T-helper 1 cell treated with Interleukin-12 subunit alpha and Interleukin-12 subunit beta and Interleukin-4 antibody, amounts not matched to agents 30 μg/mL and 1 μg/mL, for 36 hours (primary cell): ENCODE data around the gene PHF21B.
"Not testable (repeated sequence)": the region's sequence is repeated elsewhere in the genome, so short reads cannot be mapped to it uniquely, and the experiment has no call there.

Experiments used
- H3K27ac Mint-ChIP-seq: one replicate; pipeline ENCODE4 v1.8.0; 2021; ENCODE audit warnings: mild to moderate bottlenecking, mixed read lengths
- H3K27me3 Mint-ChIP-seq: one replicate; pipeline ENCODE4 v1.8.0; 2021; ENCODE audit warnings: low read depth, mixed read lengths
- H3K36me3 Mint-ChIP-seq: one replicate; pipeline ENCODE4 v1.8.0; 2021; ENCODE audit warnings: low read depth, mixed read lengths
- H3K4me1 Mint-ChIP-seq: one replicate; pipeline ENCODE4 v1.8.0; 2021; ENCODE audit warnings: low read depth, mixed read lengths
- H3K4me3 Mint-ChIP-seq: one replicate; pipeline ENCODE4 v1.8.0; 2021; ENCODE audit warnings: mild to moderate bottlenecking, moderate library complexity, mixed read lengths
- H3K9me3 Mint-ChIP-seq: one replicate; pipeline ENCODE4 v1.8.0; 2021; ENCODE audit warnings: mixed read lengths

PHF21B gene

GRCh38 chr22:45009606-45010531, at the start of gene PHF21B:
TSS of gene PHF21B (minus strand) at chr22:45010005. CDS start at chr22:45009549, 456 bp downstream.
- H3K27me3 Mint-ChIP-seq = peaks cover 50% of the 10 kb centered on the region
- peak within 1 kb of the TSS; percentile 89 for H3K4me3 Mint-ChIP-seq
- peaks cover 2% of the 10 kb centered on the region for H3K36me3 Mint-ChIP-seq
- H3K9me3 Mint-ChIP-seq = no peaks in the 10 kb centered on the region
- H3K4me1 Mint-ChIP-seq = peaks cover 11% of the 10 kb centered on the region
- H3K27ac Mint-ChIP-seq = peak within 1 kb of the TSS; percentile 76

- Mint-ChIP-seq H3K27ac (no peak overlapping the region), H3K36me3 (no peaks in the 10 kb centered on the region), H3K4me1 (peaks cover 4% of the 10 kb centered on the region), H3K4me3 (no peak overlapping the region), H3K27me3 (no peaks in the 10 kb centered on the region), H3K9me3 (no peaks in the 10 kb centered on the region)
These were observed 49.5 kb upstream of the PHF21B start for GRCh38 chr22:45059296-45059695.

GRCh38 chr22:45058622-45058912, 48.8 kb upstream of the PHF21B start:
- Mint-ChIP-seq H3K9me3 (no peaks in the 10 kb centered on the region), H3K4me3 (no peak overlapping the region), H3K36me3 (no peaks in the 10 kb centered on the region), H3K27me3 (no peaks in the 10 kb centered on the region), H3K4me1 (no peaks in the 10 kb centered on the region), H3K27ac (no peak overlapping the region)

- peaks cover 9% of the 10 kb centered on the region for H3K27me3 Mint-ChIP-seq
- no peaks in the 10 kb centered on the region for H3K36me3 Mint-ChIP-seq
These were observed 46.1 kb upstream of the PHF21B start for GRCh38 chr22:45055936-45056335.

GRCh38 chr22:45053571-45053970, 43.8 kb upstream of the PHF21B start:
- Mint-ChIP-seq H3K27me3 (peaks cover 9% of the 10 kb centered on the region), H3K36me3 (no peaks in the 10 kb centered on the region)

More at GRCh38 chr22:45055936-45056335, 46.1 kb upstream of the PHF21B start:
- no peak overlapping the region for H3K4me3 Mint-ChIP-seq
- H3K27ac Mint-ChIP-seq = no peak overlapping the region
- H3K4me1 Mint-ChIP-seq = no peaks in the 10 kb centered on the region
- H3K9me3 Mint-ChIP-seq = no peaks in the 10 kb centered on the region

GRCh38 chr22:45053094-45053493, 43.3 kb upstream of the PHF21B start:
- Mint-ChIP-seq H3K27me3 (peaks cover 9% of the 10 kb centered on the region), H3K27ac (no peak overlapping the region), H3K9me3 (no peaks in the 10 kb centered on the region), H3K36me3 (no peaks in the 10 kb centered on the region), H3K4me1 (no peaks in the 10 kb centered on the region), H3K4me3 (no peak overlapping the region)

More at GRCh38 chr22:45053571-45053970, 43.8 kb upstream of the PHF21B start:
- H3K9me3 Mint-ChIP-seq = no peaks in the 10 kb centered on the region
- no peak overlapping the region for H3K27ac Mint-ChIP-seq
- no peak overlapping the region for H3K4me3 Mint-ChIP-seq
- H3K4me1 Mint-ChIP-seq = no peaks in the 10 kb centered on the region

- H3K27ac Mint-ChIP-seq, H3K9me3 Mint-ChIP-seq, H3K36me3 Mint-ChIP-seq, H3K4me3 Mint-ChIP-seq, H3K4me1 Mint-ChIP-seq, H3K27me3 Mint-ChIP-seq: not testable (repeated sequence)
These were observed 42.9 kb upstream of the PHF21B start for GRCh38 chr22:45052665-45053064.

- H3K27ac Mint-ChIP-seq = no peak overlapping the region
- H3K27me3 Mint-ChIP-seq = peaks cover 9% of the 10 kb centered on the region
- H3K4me3 Mint-ChIP-seq = no peak overlapping the region
- no peaks in the 10 kb centered on the region for H3K36me3 Mint-ChIP-seq
- H3K9me3 Mint-ChIP-seq = peaks cover 5% of the 10 kb centered on the region
- no peaks in the 10 kb centered on the region for H3K4me1 Mint-ChIP-seq
These were observed 42.1 kb upstream of the PHF21B start for GRCh38 chr22:45051946-45052345.

GRCh38 chr22:45051419-45051818, 41.6 kb upstream of the PHF21B start:
- H3K27ac Mint-ChIP-seq = no peak overlapping the region
- no peaks in the 10 kb centered on the region for H3K36me3 Mint-ChIP-seq
- peaks cover 9% of the 10 kb centered on the region for H3K27me3 Mint-ChIP-seq

GRCh38 chr22:45047260-45047659, 37.5 kb upstream of the PHF21B start:
- H3K4me3 Mint-ChIP-seq = no peak overlapping the region
- peaks cover 9% of the 10 kb centered on the region for H3K9me3 Mint-ChIP-seq
- no peak overlapping the region for H3K27ac Mint-ChIP-seq
- peaks cover under 1% of the 10 kb centered on the region for H3K27me3 Mint-ChIP-seq
- no peaks in the 10 kb centered on the region for H3K4me1 Mint-ChIP-seq
- H3K36me3 Mint-ChIP-seq = no peaks in the 10 kb centered on the region

More at GRCh38 chr22:45051419-45051818, 41.6 kb upstream of the PHF21B start:
- Mint-ChIP-seq H3K9me3 (peaks cover 9% of the 10 kb centered on the region), H3K4me3 (no peak overlapping the region), H3K4me1 (no peaks in the 10 kb centered on the region)

GRCh38 chr22:45045208-45045607, 35.4 kb upstream of the PHF21B start:
- Mint-ChIP-seq H3K36me3 (no peaks in the 10 kb centered on the region), H3K4me3 (no peak overlapping the region), H3K27me3 (no peaks in the 10 kb centered on the region), H3K4me1 (no peaks in the 10 kb centered on the region), H3K27ac (no peak overlapping the region), H3K9me3 (peaks cover 9% of the 10 kb centered on the region)

- H3K4me3 Mint-ChIP-seq = no peak overlapping the region
- H3K27ac Mint-ChIP-seq = no peak overlapping the region
- H3K27me3 Mint-ChIP-seq = no peaks in the 10 kb centered on the region
- H3K36me3 Mint-ChIP-seq = no peaks in the 10 kb centered on the region
- no peaks in the 10 kb centered on the region for H3K4me1 Mint-ChIP-seq
- H3K9me3 Mint-ChIP-seq = peaks cover 18% of the 10 kb centered on the region
These were observed 32.5 kb upstream of the PHF21B start for GRCh38 chr22:45042263-45042662.

GRCh38 chr22:45039133-45039532, 29.3 kb upstream of the PHF21B start:
- no peaks in the 10 kb centered on the region for H3K4me1 Mint-ChIP-seq
- no peaks in the 10 kb centered on the region for H3K27me3 Mint-ChIP-seq
- peaks cover 14% of the 10 kb centered on the region for H3K9me3 Mint-ChIP-seq
- no peaks in the 10 kb centered on the region for H3K36me3 Mint-ChIP-seq
- no peak overlapping the region for H3K4me3 Mint-ChIP-seq
- no peak overlapping the region for H3K27ac Mint-ChIP-seq

- Mint-ChIP-seq H3K4me3 (no peak overlapping the region), H3K27me3 (peaks cover 4% of the 10 kb centered on the region), H3K9me3 (peaks cover 14% of the 10 kb centered on the region), H3K36me3 (no peaks in the 10 kb centered on the region), H3K27ac (no peak overlapping the region), H3K4me1 (no peaks in the 10 kb centered on the region)
These were observed 26.3 kb upstream of the PHF21B start for GRCh38 chr22:45036154-45036553.

GRCh38 chr22:45034821-45035220, 25.0 kb upstream of the PHF21B start:
- H3K27me3 Mint-ChIP-seq = peaks cover 4% of the 10 kb centered on the region
- no peaks in the 10 kb centered on the region for H3K4me1 Mint-ChIP-seq
- H3K4me3 Mint-ChIP-seq = no peak overlapping the region
- no peaks in the 10 kb centered on the region for H3K36me3 Mint-ChIP-seq
- H3K9me3 Mint-ChIP-seq = peaks cover 14% of the 10 kb centered on the region
- no peak overlapping the region for H3K27ac Mint-ChIP-seq
